HepG2 (cell line): Measurements from ENCODE around the gene SNAI1. TPM values are rescaled to one million over a fixed set of nuclear protein-coding genes. Genes with fewer than 3 reads are reported as not detected.

Experiments used
- ARNTL ChIP-seq: sonication (generic); formaldehyde crosslinking; IDR thresholded peaks from 2 replicates; pipeline ENCODE4 v1.4.0; 2020; ENCODE audit warnings: mild to moderate bottlenecking, missing genetic modification reagents
- CBX2 ChIP-seq, 2 experiments: fragments of 200-600 bp in 1 of 2; sonication (generic); formaldehyde crosslinking in 1 of 2; IDR thresholded peaks; 2 replicates each; pipeline versions ENCODE4 v1.7.0 to v1.8.1; 2018 to 2022; ENCODE audit warnings: low read depth in 2 of 2, low read length in 1 of 2, mild to moderate bottlenecking in 1 of 2, missing genetic modification reagents in 1 of 2
- ELK4 ChIP-seq: sonication (generic); formaldehyde crosslinking; IDR thresholded peaks from 2 replicates; pipeline ENCODE4 v1.9.0; 2021; ENCODE audit warnings: missing genetic modification reagents, borderline replicate concordance
- FOXM1 ChIP-seq: sonication (generic); formaldehyde crosslinking; IDR thresholded peaks from 2 replicates; pipeline ENCODE4 v1.5.0; 2020; ENCODE audit warnings: missing genetic modification reagents
- HNF1A ChIP-seq, 2 experiments: sonication (generic) in 1 of 2; formaldehyde crosslinking in 1 of 2; IDR thresholded peaks; 2 replicates each; pipeline versions ENCODE4 v1.4.0 to v1.6.1; 2016 to 2020; ENCODE audit warnings: borderline replicate concordance in 1 of 2, low read depth in 1 of 2, mild to moderate bottlenecking in 1 of 2, missing genetic modification reagents in 1 of 2
- MAFG ChIP-seq: sonication (generic); formaldehyde crosslinking; IDR thresholded peaks from 2 replicates; pipeline ENCODE4 v1.5.1; 2020; ENCODE audit warnings: mild to moderate bottlenecking, missing genetic modification reagents
- NCOA2 ChIP-seq: sonication (generic); formaldehyde crosslinking; IDR thresholded peaks from 2 replicates; pipeline ENCODE4 v1.8.0; 2022; ENCODE audit warnings: inconsistent platforms
- PAWR ChIP-seq: sonication (generic); formaldehyde crosslinking; IDR thresholded peaks from 2 replicates; pipeline ENCODE4 v1.4.0; 2020; ENCODE audit warnings: missing genetic modification reagents, mild to moderate bottlenecking, borderline replicate concordance
- POGK ChIP-seq: sonication (generic); formaldehyde crosslinking; conservative IDR thresholded peaks from 2 replicates; pipeline ENCODE4 v1.8.0; 2022; ENCODE audit warnings: mild to moderate bottlenecking, moderate library complexity, missing genetic modification reagents
- ZFP62 ChIP-seq: sonication (generic); formaldehyde crosslinking; IDR thresholded peaks from 2 replicates; pipeline ENCODE4 v1.4.0; 2020; ENCODE audit warnings: missing genetic modification reagents
- ZNF138 ChIP-seq: sonication (generic); formaldehyde crosslinking; IDR thresholded peaks from 2 replicates; pipeline ENCODE4 v1.5.0; 2020; ENCODE audit warnings: mild to moderate bottlenecking, low read depth, missing genetic modification reagents
- ZNF143 ChIP-seq: sonication (generic); formaldehyde crosslinking; IDR thresholded peaks from 2 replicates; pipeline ENCODE4 v1.4.0; 2020; ENCODE audit warnings: missing genetic modification reagents
- ZNF263 ChIP-seq: sonication (generic); formaldehyde crosslinking; IDR thresholded peaks from 2 replicates; pipeline ENCODE4 v1.4.0; 2020; ENCODE audit warnings: missing genetic modification reagents
- ZNF281 ChIP-seq: sonication (generic); formaldehyde crosslinking; IDR thresholded peaks from 2 replicates; pipeline ENCODE4 v1.4.0; 2020; ENCODE audit warnings: missing genetic modification reagents, borderline replicate concordance
- ZNF431 ChIP-seq: sonication (generic); formaldehyde crosslinking; IDR thresholded peaks from 2 replicates; pipeline ENCODE4 v1.9.0; 2022; ENCODE audit warnings: missing genetic modification reagents, low read depth, mild to moderate bottlenecking, borderline replicate concordance
- ZNF614 ChIP-seq: IDR thresholded peaks from 2 replicates; pipeline ENCODE4 v1.6.1; 2018; ENCODE audit warnings: missing biosample characterization, missing genetic modification reagents, inconsistent platforms, borderline replicate concordance
- ZNF766 ChIP-seq: sonication (generic); formaldehyde crosslinking; IDR thresholded peaks from 2 replicates; pipeline ENCODE4 v1.5.0; 2020; ENCODE audit warnings: missing genetic modification reagents, borderline replicate concordance
- polyA plus RNA-seq, 8 experiments: library from polyadenylated mRNA; depleted of rRNA in 3 of 8; stranded (reverse) in 7 of 8; unstranded in 1 of 8; fragments of >200 nt; fragmentation: Illumina TruSeq in 4 of 8; extraction: Trizol in 4 of 8; gene quantifications; 2 replicates each; pipeline versions ENCODE4 v1.2.1 to v1.2.3, GENCODE V29; 2011 to 2016; ENCODE audit warnings: low read depth in 4 of 8, missing spikeins in 1 of 8, mixed read lengths in 1 of 8; ENCODE audit not compliant: insufficient read depth in 1 of 8
- total RNA-seq, 5 experiments: library from RNA; depleted of rRNA; stranded (reverse); fragments of >200 nt; fragmentation: Illumina TruSeq; extraction: Trizol; gene quantifications; 2 replicates each; pipeline ENCODE4 v1.2.3, GENCODE V29; 2016; ENCODE audit warnings: low read depth in 1 of 5

Gene SNAI1
- total and polyA plus RNA-seq, 2 of the 13 experiments (the other 11 are each of a cell fraction or from before 2014, with no cell fraction given) = 1.3 to 1.4 TPM

GRCh38 chr20:49976542-49976941, 6.2 kb upstream of the SNAI1 start (continued):
- TF ChIP-seq MAFG (CRISPR knock-in tag) = no peak
- TF ChIP-seq ZNF263 (CRISPR knock-in tag) = no peak
- no peak for TF ChIP-seq ELK4
- no peak for TF ChIP-seq FOXM1 (CRISPR knock-in tag)
- no peak for TF ChIP-seq ARNTL (CRISPR knock-in tag)
- TF ChIP-seq POGK (CRISPR knock-in tag) = no peak
- no peak for TF ChIP-seq CBX2 (IDR thresholded peaks at IDR 0.05; ENCODE audit: low read depth, low read length)
- no peak for TF ChIP-seq CBX2 (CRISPR knock-in tag; IDR thresholded peaks at IDR 0.05; ENCODE audit: low read depth)
- peak; percentile 32; the same call in 1 of the 2 replicates for TF ChIP-seq ZNF614 (CRISPR knock-in tag)
- no peak for TF ChIP-seq ZNF431 (CRISPR knock-in tag)
- TF ChIP-seq ZNF143 (CRISPR knock-in tag) = no peak
- no peak for TF ChIP-seq HNF1A (IDR thresholded peaks at IDR 0.05; ENCODE audit: low read depth)
- TF ChIP-seq HNF1A (CRISPR knock-in tag; IDR thresholded peaks at IDR 0.05; ENCODE audit: borderline replicate concordance) = no peak
- TF ChIP-seq ZFP62 (CRISPR knock-in tag) = no peak
- no peak for TF ChIP-seq PAWR (CRISPR knock-in tag)
- no peak for TF ChIP-seq ZNF138
- TF ChIP-seq ZNF766 (CRISPR knock-in tag) = no peak
- TF ChIP-seq ZNF281 = no peak
- 0 out of 2 replicates have a peak, but pooled peaks have one; percentile 43 for TF ChIP-seq NCOA2 (CRISPR knock-in tag)
